NCI-H128 (cell line): Measurements from ENCODE around the gene PRR5L.
"Not testable (repeated sequence)": the region's sequence is repeated elsewhere in the genome, so short reads cannot be mapped to it uniquely, and the experiment has no call there.

Experiments
- DNase-seq: peaks from one replicate; lab custom pipeline; 2025; ENCODE audit not compliant: unreplicated experiment; lab: John Stamatoyannopoulos, UW

Gene PRR5L

GRCh38 chr11:36454941-36455631, 159.0 kb downstream of the PRR5L start:
- DNase-seq, result no peak

GRCh38 chr11:36455658-36456111, 159.6 kb downstream of the PRR5L start:
- no peak for DNase-seq

GRCh38 chr11:36456156-36456555, 160.1 kb downstream of the PRR5L start:
- no peak for DNase-seq

GRCh38 chr11:36458129-36458915, 162.2 kb downstream of the PRR5L start:
- no peak for DNase-seq

- no peak for DNase-seq
Observed at GRCh38 chr11:36459046-36459445, 163.0 kb downstream of the PRR5L start.

GRCh38 chr11:36460220-36460619, 164.1 kb downstream of the PRR5L start:
- no peak for DNase-seq

GRCh38 chr11:36462321-36462720, 166.2 kb downstream of the PRR5L start:
- no peak for DNase-seq

- no peak for DNase-seq
Observed at GRCh38 chr11:36463781-36464180, 167.7 kb downstream of the PRR5L start.

- no peak for DNase-seq
Observed at GRCh38 chr11:36464720-36465119, 168.6 kb downstream of the PRR5L start.

- no peak for DNase-seq
Observed at GRCh38 chr11:36465449-36466163, 169.5 kb downstream of the PRR5L start.

- no peak for DNase-seq
Observed at GRCh38 chr11:36467012-36467411, 170.9 kb downstream of the PRR5L start.

- DNase-seq, result no peak
Observed at GRCh38 chr11:36467916-36468315, 171.8 kb downstream of the PRR5L start.

GRCh38 chr11:36469063-36469462, 173.0 kb downstream of the PRR5L start:
- no peak for DNase-seq

GRCh38 chr11:36469881-36470802, 174.1 kb downstream of the PRR5L start:
- DNase-seq, result no peak

GRCh38 chr11:36471577-36471976, 175.5 kb downstream of the PRR5L start:
- DNase-seq, result no peak

GRCh38 chr11:36475192-36475591, 179.1 kb downstream of the PRR5L start:
- no peak for DNase-seq

GRCh38 chr11:36478700-36479329, 182.7 kb downstream of the PRR5L start:
- DNase-seq, result no peak

- no peak for DNase-seq
Observed at GRCh38 chr11:36480833-36481232, 184.7 kb downstream of the PRR5L start.

- not testable (repeated sequence) for DNase-seq
Observed at GRCh38 chr11:36483042-36483441, 187.0 kb downstream of the PRR5L start.

- no peak for DNase-seq
Observed at GRCh38 chr11:36485298-36486002, 189.4 kb downstream of the PRR5L start.
